Measurements from ENCODE around the gene POLR2M. TPM values are rescaled to one million over a fixed set of nuclear protein-coding genes. Genes with fewer than 3 reads are reported as not detected.

Gene POLR2M
- polyA plus RNA-seq, 1 donor from 2014 or later = 204 TPM

GRCh38 chr15:57697588-57697987, 8.9 kb upstream of the POLR2M start:
- Histone ChIP-seq H3K27ac (ENCODE audit: low read length) (no peak overlapping the region), H3K9ac (ENCODE audit: low read length) (no peak overlapping the region), H3K79me2 (replicated peaks; ENCODE audit: insufficient read depth, low read length) (no peaks in the 10 kb centered on the region), H3K36me3 (ENCODE audit: insufficient read depth, low read length) (no peaks in the 10 kb centered on the region), H3F3A (ENCODE audit: insufficient read depth, low read length, poor library complexity, severe bottlenecking) (no peaks in the 10 kb centered on the region), H2AFZ (ENCODE audit: low read depth, low read length) (no peak overlapping the region), H3K9me3 (ENCODE audit: low read length) (no peaks in the 10 kb centered on the region), H3K9me2 (ENCODE audit: insufficient read depth, low read length) (no peaks in the 10 kb centered on the region), H3K27me3 (ENCODE audit: insufficient read depth, low read depth, low read length) (no peaks in the 10 kb centered on the region), H4K20me1 (ENCODE audit: insufficient read depth) (no peaks in the 10 kb centered on the region), H3K4me2 (ENCODE audit: low read length) (no peak overlapping the region), H3K4me3 (ENCODE audit: low read length) (no peak overlapping the region)
- TF ChIP-seq POLR2AphosphoS5 (IDR thresholded peaks at IDR 0.05) = no peak
- no peak for TF ChIP-seq TAF1 (IDR thresholded peaks at IDR 0.05; ENCODE audit: low read depth)

DNA sequence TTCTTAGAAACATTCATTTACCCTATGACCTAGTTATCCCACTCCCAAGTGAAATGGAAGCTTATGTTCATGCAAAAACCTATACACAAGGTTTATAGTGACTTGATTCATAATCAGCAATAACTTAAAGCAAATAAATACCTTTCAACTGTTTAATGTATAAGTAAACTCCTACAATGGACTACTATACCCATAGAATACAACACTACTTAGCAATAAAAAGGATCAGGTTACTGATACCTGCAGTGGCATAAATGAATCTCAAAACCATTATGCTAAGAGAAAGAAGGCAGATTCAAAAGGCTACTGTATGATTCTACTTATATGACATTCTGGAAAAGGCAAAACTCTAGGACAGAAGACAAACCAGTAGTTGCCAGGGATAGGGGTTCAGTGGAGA, 8.3 kb upstream of the POLR2M start:
- Histone ChIP-seq H2AFZ (ENCODE audit: low read depth, low read length) (no peak overlapping the region), H3K27me3 (ENCODE audit: insufficient read depth, low read depth, low read length) (no peaks in the 10 kb centered on the region), H3K4me3 (ENCODE audit: low read length) (no peak overlapping the region), H3K9me3 (ENCODE audit: low read length) (no peaks in the 10 kb centered on the region), H4K20me1 (ENCODE audit: insufficient read depth) (no peaks in the 10 kb centered on the region), H3K27ac (ENCODE audit: low read length) (no peak overlapping the region), H3K36me3 (ENCODE audit: insufficient read depth, low read length) (no peaks in the 10 kb centered on the region), H3K4me2 (ENCODE audit: low read length) (no peak overlapping the region), H3F3A (ENCODE audit: insufficient read depth, low read length, poor library complexity, severe bottlenecking) (no peaks in the 10 kb centered on the region), H3K79me2 (replicated peaks; ENCODE audit: insufficient read depth, low read length) (no peaks in the 10 kb centered on the region), H3K9ac (ENCODE audit: low read length) (no peak overlapping the region), H3K9me2 (ENCODE audit: insufficient read depth, low read length) (no peaks in the 10 kb centered on the region)
- TF ChIP-seq EP300 (conservative IDR thresholded peaks at IDR 0.05; ENCODE audit: poor library complexity, severe bottlenecking) = no peak
- TF ChIP-seq, protein P1, sequence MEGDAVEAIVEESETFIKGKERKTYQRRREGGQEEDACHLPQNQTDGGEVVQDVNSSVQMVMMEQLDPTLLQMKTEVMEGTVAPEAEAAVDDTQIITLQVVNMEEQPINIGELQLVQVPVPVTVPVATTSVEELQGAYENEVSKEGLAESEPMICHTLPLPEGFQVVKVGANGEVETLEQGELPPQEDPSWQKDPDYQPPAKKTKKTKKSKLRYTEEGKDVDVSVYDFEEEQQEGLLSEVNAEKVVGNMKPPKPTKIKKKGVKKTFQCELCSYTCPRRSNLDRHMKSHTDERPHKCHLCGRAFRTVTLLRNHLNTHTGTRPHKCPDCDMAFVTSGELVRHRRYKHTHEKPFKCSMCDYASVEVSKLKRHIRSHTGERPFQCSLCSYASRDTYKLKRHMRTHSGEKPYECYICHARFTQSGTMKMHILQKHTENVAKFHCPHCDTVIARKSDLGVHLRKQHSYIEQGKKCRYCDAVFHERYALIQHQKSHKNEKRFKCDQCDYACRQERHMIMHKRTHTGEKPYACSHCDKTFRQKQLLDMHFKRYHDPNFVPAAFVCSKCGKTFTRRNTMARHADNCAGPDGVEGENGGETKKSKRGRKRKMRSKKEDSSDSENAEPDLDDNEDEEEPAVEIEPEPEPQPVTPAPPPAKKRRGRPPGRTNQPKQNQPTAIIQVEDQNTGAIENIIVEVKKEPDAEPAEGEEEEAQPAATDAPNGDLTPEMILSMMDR (IDR thresholded peaks at IDR 0.05; ENCODE audit: poor library complexity, severe bottlenecking) = no peak
- no peak for TF ChIP-seq RAD21 (conservative IDR thresholded peaks at IDR 0.05)
- TF ChIP-seq, protein P2, sequence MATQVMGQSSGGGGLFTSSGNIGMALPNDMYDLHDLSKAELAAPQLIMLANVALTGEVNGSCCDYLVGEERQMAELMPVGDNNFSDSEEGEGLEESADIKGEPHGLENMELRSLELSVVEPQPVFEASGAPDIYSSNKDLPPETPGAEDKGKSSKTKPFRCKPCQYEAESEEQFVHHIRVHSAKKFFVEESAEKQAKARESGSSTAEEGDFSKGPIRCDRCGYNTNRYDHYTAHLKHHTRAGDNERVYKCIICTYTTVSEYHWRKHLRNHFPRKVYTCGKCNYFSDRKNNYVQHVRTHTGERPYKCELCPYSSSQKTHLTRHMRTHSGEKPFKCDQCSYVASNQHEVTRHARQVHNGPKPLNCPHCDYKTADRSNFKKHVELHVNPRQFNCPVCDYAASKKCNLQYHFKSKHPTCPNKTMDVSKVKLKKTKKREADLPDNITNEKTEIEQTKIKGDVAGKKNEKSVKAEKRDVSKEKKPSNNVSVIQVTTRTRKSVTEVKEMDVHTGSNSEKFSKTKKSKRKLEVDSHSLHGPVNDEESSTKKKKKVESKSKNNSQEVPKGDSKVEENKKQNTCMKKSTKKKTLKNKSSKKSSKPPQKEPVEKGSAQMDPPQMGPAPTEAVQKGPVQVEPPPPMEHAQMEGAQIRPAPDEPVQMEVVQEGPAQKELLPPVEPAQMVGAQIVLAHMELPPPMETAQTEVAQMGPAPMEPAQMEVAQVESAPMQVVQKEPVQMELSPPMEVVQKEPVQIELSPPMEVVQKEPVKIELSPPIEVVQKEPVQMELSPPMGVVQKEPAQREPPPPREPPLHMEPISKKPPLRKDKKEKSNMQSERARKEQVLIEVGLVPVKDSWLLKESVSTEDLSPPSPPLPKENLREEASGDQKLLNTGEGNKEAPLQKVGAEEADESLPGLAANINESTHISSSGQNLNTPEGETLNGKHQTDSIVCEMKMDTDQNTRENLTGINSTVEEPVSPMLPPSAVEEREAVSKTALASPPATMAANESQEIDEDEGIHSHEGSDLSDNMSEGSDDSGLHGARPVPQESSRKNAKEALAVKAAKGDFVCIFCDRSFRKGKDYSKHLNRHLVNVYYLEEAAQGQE (IDR thresholded peaks at IDR 0.05; ENCODE audit: borderline replicate concordance) = no peak
- TF ChIP-seq TAF1 (IDR thresholded peaks at IDR 0.05; ENCODE audit: low read depth) = no peak
- TF ChIP-seq MXI1 (conservative IDR thresholded peaks at IDR 0.05; ENCODE audit: poor library complexity, severe bottlenecking) = no peak
- TF ChIP-seq EZH2 (IDR thresholded peaks at IDR 0.05; ENCODE audit: borderline replicate concordance, insufficient read depth, low read length, poor library complexity, severe bottlenecking) = no peak
- no peak for TF ChIP-seq SMC3 (conservative IDR thresholded peaks at IDR 0.05; ENCODE audit: poor library complexity)
- no peak for TF ChIP-seq POLR2AphosphoS5 (IDR thresholded peaks at IDR 0.05)

DNA sequence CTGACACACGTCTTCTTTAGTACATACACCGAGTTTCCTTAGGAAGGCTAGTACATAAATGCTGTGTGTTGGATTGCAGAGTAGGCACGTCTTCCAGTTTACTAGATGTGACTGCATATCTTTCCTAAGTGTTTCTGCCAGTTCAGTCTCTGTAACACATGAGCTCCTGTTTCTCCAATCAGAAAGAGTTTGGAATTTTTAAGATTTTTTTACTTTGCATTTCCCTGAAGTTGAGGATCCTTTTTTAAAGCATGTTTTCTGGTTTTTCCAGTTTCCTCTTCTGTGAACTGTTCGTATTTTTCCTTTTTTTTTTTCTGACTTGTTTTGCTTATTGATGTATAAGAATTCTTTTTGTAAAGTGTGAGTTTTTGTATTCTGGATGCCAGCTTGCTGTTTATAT, 7.5 kb upstream of the POLR2M start:
- Histone ChIP-seq H3K79me2 (replicated peaks; ENCODE audit: insufficient read depth, low read length) (no peaks in the 10 kb centered on the region), H2AFZ (ENCODE audit: low read depth, low read length) (no peak overlapping the region), H3K36me3 (ENCODE audit: insufficient read depth, low read length) (no peaks in the 10 kb centered on the region), H3K9me2 (ENCODE audit: insufficient read depth, low read length) (no peaks in the 10 kb centered on the region), H3K4me3 (ENCODE audit: low read length) (no peak overlapping the region), H3F3A (ENCODE audit: insufficient read depth, low read length, poor library complexity, severe bottlenecking) (no peaks in the 10 kb centered on the region), H3K27me3 (ENCODE audit: insufficient read depth, low read depth, low read length) (no peaks in the 10 kb centered on the region), H4K20me1 (ENCODE audit: insufficient read depth) (no peaks in the 10 kb centered on the region), H3K9ac (ENCODE audit: low read length) (no peak overlapping the region), H3K9me3 (ENCODE audit: low read length) (no peaks in the 10 kb centered on the region), H3K4me2 (ENCODE audit: low read length) (no peak overlapping the region), H3K27ac (ENCODE audit: low read length) (no peak overlapping the region)
- TF ChIP-seq RAD21 (conservative IDR thresholded peaks at IDR 0.05) (no peak), SMC3 (conservative IDR thresholded peaks at IDR 0.05; ENCODE audit: poor library complexity) (no peak), POLR2AphosphoS5 (IDR thresholded peaks at IDR 0.05) (no peak), MXI1 (conservative IDR thresholded peaks at IDR 0.05; ENCODE audit: poor library complexity, severe bottlenecking) (no peak), TAF1 (IDR thresholded peaks at IDR 0.05; ENCODE audit: low read depth) (no peak), EP300 (conservative IDR thresholded peaks at IDR 0.05; ENCODE audit: poor library complexity, severe bottlenecking) (no peak), EZH2 (IDR thresholded peaks at IDR 0.05; ENCODE audit: borderline replicate concordance, insufficient read depth, low read length, poor library complexity, severe bottlenecking) (no peak)
- TF ChIP-seq, protein P1 (IDR thresholded peaks at IDR 0.05; ENCODE audit: poor library complexity, severe bottlenecking) = no peak
- TF ChIP-seq, protein P2 (IDR thresholded peaks at IDR 0.05; ENCODE audit: borderline replicate concordance) = no peak
